ENCODE results near the gene DPP6. TPM values are rescaled to one million over a fixed set of nuclear protein-coding genes. Genes with fewer than 3 reads are reported as not detected.

The DPP6 gene
- total and polyA plus RNA-seq, 2 donors (not counting 1 experiment from before 2014, with no cell fraction given), result not detected

- WGBS (ENCODE audit: insufficient coverage), result 41% methylated on average over 36 of the region's 36 CpGs
Observed at GRCh38 chr7:154914308-154914995, 862.3 kb downstream of the DPP6 start.

More at GRCh38 chr7:154914308-154914995, 862.3 kb downstream of the DPP6 start:
- H3K4me3 Mint-ChIP-seq, result peak overlapping the region; percentile 92
- Histone ChIP-seq H3K36me3 (replicated peaks in 1 of 2; ENCODE audit: control extremely low read depth in 1 of 2, control insufficient read depth in 1 of 2, extremely low read depth in 1 of 2, insufficient read depth in 2 of 2, low read length in 1 of 2) (no peaks in the 10 kb centered on the region), H3K27ac (ENCODE audit: low read length in 2 of 2) (no peak overlapping the region), H3K4me1 (ENCODE audit: control insufficient read depth in 2 of 2, insufficient read depth in 2 of 2, low read length in 2 of 2) (peaks cover 7 to 9% of the 10 kb centered on the region in 2 donors), H3K9ac (ENCODE audit: low read length) (peak overlapping the region; percentile 63), H3K27me3 (replicated peaks in 1 of 4; ENCODE audit: control extremely low read depth in 1 of 4, control insufficient read depth in 3 of 4, insufficient read depth in 4 of 4, low read length in 3 of 4) (peaks cover 0 to 21% (median 9%) of the 10 kb centered on the region in 4 experiments), H3K9me3 (ENCODE audit: control extremely low read depth in 1 of 3, control insufficient read depth in 2 of 3, insufficient read depth in 1 of 3, low read length in 2 of 3) (peaks cover 0 to 18% (median 0%) of the 10 kb centered on the region in 3 donors), H3K4me2 (replicated peaks; ENCODE audit: low read depth, low read length, poor library complexity, severe bottlenecking) (peak overlapping the region; percentile 88), H4K20me1 (ENCODE audit: control insufficient read depth, insufficient read depth, low read length, poor library complexity, severe bottlenecking) (no peaks in the 10 kb centered on the region), H2AFZ (ENCODE audit: insufficient read depth, low read depth, low read length, poor library complexity, severe bottlenecking) (peak overlapping the region; percentile 94), H3K4me3 (ENCODE audit: control extremely low read depth in 1 of 5, extremely low read depth in 1 of 5, insufficient read depth in 1 of 5, low read depth in 2 of 5, low read length in 4 of 5) (peak overlapping the region in 4 of 5 experiments; percentile 38 to 64 (median 50)), H3K79me2 (ENCODE audit: control insufficient read depth, insufficient read depth, low read length) (no peaks in the 10 kb centered on the region)
- H3K4me1 Mint-ChIP-seq, result peaks cover 5% of the 10 kb centered on the region
- TF ChIP-seq CTCF (IDR thresholded peaks at IDR 0.05) (no peak), EZH2 (IDR thresholded peaks at IDR 0.05; ENCODE audit: borderline replicate concordance, insufficient read depth, low read depth, low read length, poor library complexity, severe bottlenecking) (no peak)
- intact Hi-C loops (cut with micrococcal nuclease), result loop anchor here (5.0 kb wide), 2 partner anchors 383 to 683 kb away; partner anchors contain the start of gene INSIG1
- CTCF ChIA-PET, result interaction anchor here (0.6 to 4.8 kb wide), 22 partner anchors 9 to 853 kb away, joined by 3 to 52 read pairs (median 4); partner anchors contain the start of gene INSIG1
- H3K27me3 Mint-ChIP-seq, result peaks cover 39% of the 10 kb centered on the region
- no peak overlapping the region for H3K27ac Mint-ChIP-seq
- POLR2A ChIA-PET, result no interaction called here
- ATAC-seq (ENCODE audit: low read depth) (no peak), DNase-seq (no peak)
- H3K9me3 Mint-ChIP-seq (ENCODE audit: insufficient read depth), result no peaks in the 10 kb centered on the region

Data from B cell (primary cell).